ENCODE results near the gene GOLGA1.

The GOLGA1 gene

GRCh38 chr9:124886866-124887492 lies 53.9 kb downstream of the GOLGA1 start:
- no peak overlapping the region for H3K4me3 ChIP-seq (ENCODE audit: low read depth, low read length)
- H3K27ac ChIP-seq = no peak overlapping the region
- TF ChIP-seq CTCF (IDR thresholded peaks at IDR 0.05; ENCODE audit: low read depth, low read length) = peak; percentile 15; the same call in 1 of the 2 replicates
- no peak for DNase-seq
- H3K36me3 ChIP-seq = peaks cover 26% of the 10 kb centered on the region
- H3K9me3 ChIP-seq (ENCODE audit: severe bottlenecking) = no peaks in the 10 kb centered on the region
- H3K27me3 ChIP-seq (ENCODE audit: insufficient read depth, low read depth, severe bottlenecking) = no peaks in the 10 kb centered on the region

GRCh38 chr9:124886461-124886860 lies 54.4 kb downstream of the GOLGA1 start:
- Histone ChIP-seq H3K9me3 (ENCODE audit: severe bottlenecking) (no peaks in the 10 kb centered on the region), H3K27me3 (ENCODE audit: insufficient read depth, low read depth, severe bottlenecking) (no peaks in the 10 kb centered on the region), H3K36me3 (peaks cover 26% of the 10 kb centered on the region), H3K27ac (no peak overlapping the region), H3K4me3 (ENCODE audit: low read depth, low read length) (no peak overlapping the region)
- no peak for TF ChIP-seq CTCF (IDR thresholded peaks at IDR 0.05; ENCODE audit: low read depth, low read length)
- DNase-seq = no peak

GRCh38 chr9:124885551-124885950 lies 55.3 kb downstream of the GOLGA1 start:
- Histone ChIP-seq H3K27me3 (ENCODE audit: insufficient read depth, low read depth, severe bottlenecking) (no peaks in the 10 kb centered on the region), H3K36me3 (peaks cover 24% of the 10 kb centered on the region), H3K27ac (no peak overlapping the region), H3K4me3 (ENCODE audit: low read depth, low read length) (no peak overlapping the region), H3K9me3 (ENCODE audit: severe bottlenecking) (no peaks in the 10 kb centered on the region)
- no peak for DNase-seq
- TF ChIP-seq CTCF (IDR thresholded peaks at IDR 0.05; ENCODE audit: low read depth, low read length) = no peak

- no peaks in the 10 kb centered on the region for H3K27me3 ChIP-seq (ENCODE audit: insufficient read depth, low read depth, severe bottlenecking)
- H3K27ac ChIP-seq = no peak overlapping the region
- no peak for DNase-seq
- H3K36me3 ChIP-seq = peaks cover 21% of the 10 kb centered on the region
- TF ChIP-seq CTCF (IDR thresholded peaks at IDR 0.05; ENCODE audit: low read depth, low read length) = no peak
- H3K4me3 ChIP-seq (ENCODE audit: low read depth, low read length) = no peak overlapping the region
- H3K9me3 ChIP-seq (ENCODE audit: severe bottlenecking) = no peaks in the 10 kb centered on the region
Observed at GRCh38 chr9:124884376-124884775, 56.5 kb downstream of the GOLGA1 start.

- Histone ChIP-seq H3K9me3 (ENCODE audit: severe bottlenecking) (no peaks in the 10 kb centered on the region), H3K27me3 (ENCODE audit: insufficient read depth, low read depth, severe bottlenecking) (no peaks in the 10 kb centered on the region), H3K4me3 (ENCODE audit: low read depth, low read length) (no peak overlapping the region), H3K27ac (no peak overlapping the region), H3K36me3 (peaks cover 28% of the 10 kb centered on the region)
- no peak for DNase-seq
- no peak for TF ChIP-seq CTCF (IDR thresholded peaks at IDR 0.05; ENCODE audit: low read depth, low read length)
Observed at GRCh38 chr9:124882231-124882630, 58.7 kb downstream of the GOLGA1 start.

- no peak for TF ChIP-seq CTCF (IDR thresholded peaks at IDR 0.05; ENCODE audit: low read depth, low read length)
- peaks cover 38% of the 10 kb centered on the region for H3K36me3 ChIP-seq
- H3K27ac ChIP-seq = no peak overlapping the region
Observed at GRCh38 chr9:124881138-124881743, 59.6 kb downstream of the GOLGA1 start.

More at GRCh38 chr9:124881138-124881743, 59.6 kb downstream of the GOLGA1 start:
- no peak overlapping the region for H3K4me3 ChIP-seq (ENCODE audit: low read depth, low read length)
- no peaks in the 10 kb centered on the region for H3K9me3 ChIP-seq (ENCODE audit: severe bottlenecking)
- no peaks in the 10 kb centered on the region for H3K27me3 ChIP-seq (ENCODE audit: insufficient read depth, low read depth, severe bottlenecking)
- no peak for DNase-seq

Data from WERI-Rb-1 (cell line).